GM12878 (cell line): ENCODE results near the gene ARL5B.

Experiments
- CTCF ChIP-seq, 3 experiments: IDR thresholded peaks in 2 of 3; conservative IDR thresholded peaks in 1 of 3; 2 replicates each; pipeline ENCODE4 v1.5.1; 2011; ENCODE audit warnings: low read depth in 3 of 3, low read length in 3 of 3, mild to moderate bottlenecking in 3 of 3, control low read depth in 2 of 3, moderate library complexity in 2 of 3, inconsistent platforms in 1 of 3, mixed read lengths in 1 of 3; ENCODE audit not compliant: control insufficient read depth in 2 of 3, insufficient read depth in 1 of 3; ENCODE audit errors: extremely low read depth in 1 of 3
- KDM1A ChIP-seq: fragments of 200-600 bp; sonication (generic); IDR thresholded peaks from 2 replicates; pipeline ENCODE4 v1.6.1; 2016; ENCODE audit warnings: borderline replicate concordance

- no peak for TF ChIP-seq KDM1A
- TF ChIP-seq CTCF (IDR thresholded peaks at IDR 0.05 in 2 of 3, conservative IDR thresholded peaks at IDR 0.05 in 1 of 3; ENCODE audit: control insufficient read depth in 2 of 3, extremely low read depth in 1 of 3, insufficient read depth in 1 of 3, low read depth in 3 of 3, low read length in 3 of 3), result no peak
Measured at GRCh38 chr10:18721067-18721466, 61.8 kb downstream of the ARL5B start.
